Measurements from ENCODE around the gene MARCHF10. TPM values are rescaled to one million over a fixed set of nuclear protein-coding genes. Genes with fewer than 3 reads are reported as not detected.

Gene MARCHF10
- total RNA-seq, 1 experiment from 2014 or later = 0.39 TPM

DNA sequence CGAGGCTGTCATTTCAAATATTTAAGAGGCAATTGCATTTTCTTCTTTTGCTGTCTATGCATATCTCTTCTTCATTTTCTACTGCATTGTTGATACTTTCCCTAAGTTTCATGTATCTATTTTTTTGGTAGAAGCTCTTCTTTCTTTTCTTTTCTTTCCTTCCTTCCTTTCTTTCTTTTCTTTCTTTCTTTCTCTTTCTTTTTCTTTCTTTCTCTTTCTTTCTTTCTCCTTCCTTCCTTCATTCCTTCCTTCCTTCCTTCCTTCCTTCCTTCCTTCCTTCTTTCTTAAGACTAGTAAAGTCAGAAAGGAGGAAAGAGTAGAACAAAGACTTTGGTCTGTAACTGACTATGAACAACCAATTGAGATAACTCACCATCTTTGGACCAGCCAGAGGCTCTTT, 146.8 kb downstream of the MARCHF10 start:
- DNase-seq (ENCODE audit: low read depth, low spot score) (no peak), ATAC-seq (no peak)
- Histone ChIP-seq H3K27ac (ENCODE audit: low read length) (no peak overlapping the region), H3K4me1 (ENCODE audit: control insufficient read depth, insufficient read depth, low read length) (no peaks in the 10 kb centered on the region), H3K27me3 (ENCODE audit: control insufficient read depth, insufficient read depth, low read length) (no peaks in the 10 kb centered on the region), H3K4me3 (ENCODE audit: low read depth in 2 of 2, low read length in 2 of 2) (no peak overlapping the region), H3K9me3 (ENCODE audit: control insufficient read depth, insufficient read depth, low read depth, low read length) (no peaks in the 10 kb centered on the region), H3K36me3 (ENCODE audit: control insufficient read depth, insufficient read depth, low read length) (no peaks in the 10 kb centered on the region)
- in situ Hi-C loops (cut with HindIII; ENCODE audit: low pct_unique_long_range_greater_than_20kb, low sequenced_read_pairs) = no loop called here
- ChIA-PET POLR2A (no interaction called here), CTCF (interaction anchor here (0.7 kb wide), 1 partner anchor 13 kb away, joined by 3 read pairs; no protein-coding TSS in a partner anchor)
- no TSS peak for BruUV-seq (replicated peaks)
- no peak for TF ChIP-seq POLR2AphosphoS5 (IDR thresholded peaks at IDR 0.05; ENCODE audit: low read depth, low read length)
- no peak for TF ChIP-seq SIN3A (IDR thresholded peaks at IDR 0.05; ENCODE audit: borderline replicate concordance, insufficient read depth, low read depth, low read length)
- intact Hi-C loops (cut with micrococcal nuclease; ENCODE audit: unreplicated experiment) = no loop called here

DNA sequence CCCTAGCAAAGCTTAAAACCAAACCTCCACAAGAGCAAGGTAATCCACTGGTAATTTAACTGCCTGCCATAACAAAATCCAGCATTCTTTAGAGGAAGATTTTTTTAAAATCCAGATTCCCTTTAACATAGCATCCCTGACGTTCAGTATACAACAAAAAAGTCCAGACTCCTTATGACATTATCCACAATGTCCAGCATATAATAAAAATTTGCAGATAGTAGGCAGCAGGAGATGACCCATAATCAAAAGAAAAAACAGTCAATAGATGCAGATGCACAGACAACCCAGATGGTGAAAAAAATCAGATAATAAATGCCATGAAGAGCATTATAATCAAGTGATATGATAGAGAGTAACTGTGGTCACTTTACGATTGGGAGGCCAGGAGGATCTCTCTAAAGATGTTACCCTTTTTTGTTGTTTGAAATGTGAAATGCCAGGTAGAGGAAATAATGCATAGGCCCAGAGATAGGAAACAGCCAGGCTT, 147.4 kb downstream of the MARCHF10 start:
- DNase-seq (ENCODE audit: low read depth, low spot score) (no peak), ATAC-seq (no peak)
- no peak overlapping the region for H3K4me3 ChIP-seq (ENCODE audit: low read depth in 2 of 2, low read length in 2 of 2)
- no peaks in the 10 kb centered on the region for H3K27me3 ChIP-seq (ENCODE audit: control insufficient read depth, insufficient read depth, low read length)
- in situ Hi-C loops (cut with HindIII; ENCODE audit: low pct_unique_long_range_greater_than_20kb, low sequenced_read_pairs) (no loop called here), intact Hi-C loops (cut with micrococcal nuclease; ENCODE audit: unreplicated experiment) (no loop called here)
- no TSS peak for BruUV-seq (replicated peaks)
- POLR2A ChIA-PET = no interaction called here
- H3K4me1 ChIP-seq (ENCODE audit: control insufficient read depth, insufficient read depth, low read length) = no peaks in the 10 kb centered on the region
- CTCF ChIA-PET = no interaction called here
- no peak overlapping the region for H3K27ac ChIP-seq (ENCODE audit: low read length)
- H3K36me3 ChIP-seq (ENCODE audit: control insufficient read depth, insufficient read depth, low read length) = no peaks in the 10 kb centered on the region
- H3K9me3 ChIP-seq (ENCODE audit: control insufficient read depth, insufficient read depth, low read depth, low read length) = no peaks in the 10 kb centered on the region
- TF ChIP-seq TCF7L2 (IDR thresholded peaks at IDR 0.05; ENCODE audit: low read depth, low read length) (no peak), SIN3A (IDR thresholded peaks at IDR 0.05; ENCODE audit: borderline replicate concordance, insufficient read depth, low read depth, low read length) (no peak), POLR2AphosphoS5 (IDR thresholded peaks at IDR 0.05; ENCODE audit: low read depth, low read length) (no peak)
- TF ChIP-seq, protein P1, sequence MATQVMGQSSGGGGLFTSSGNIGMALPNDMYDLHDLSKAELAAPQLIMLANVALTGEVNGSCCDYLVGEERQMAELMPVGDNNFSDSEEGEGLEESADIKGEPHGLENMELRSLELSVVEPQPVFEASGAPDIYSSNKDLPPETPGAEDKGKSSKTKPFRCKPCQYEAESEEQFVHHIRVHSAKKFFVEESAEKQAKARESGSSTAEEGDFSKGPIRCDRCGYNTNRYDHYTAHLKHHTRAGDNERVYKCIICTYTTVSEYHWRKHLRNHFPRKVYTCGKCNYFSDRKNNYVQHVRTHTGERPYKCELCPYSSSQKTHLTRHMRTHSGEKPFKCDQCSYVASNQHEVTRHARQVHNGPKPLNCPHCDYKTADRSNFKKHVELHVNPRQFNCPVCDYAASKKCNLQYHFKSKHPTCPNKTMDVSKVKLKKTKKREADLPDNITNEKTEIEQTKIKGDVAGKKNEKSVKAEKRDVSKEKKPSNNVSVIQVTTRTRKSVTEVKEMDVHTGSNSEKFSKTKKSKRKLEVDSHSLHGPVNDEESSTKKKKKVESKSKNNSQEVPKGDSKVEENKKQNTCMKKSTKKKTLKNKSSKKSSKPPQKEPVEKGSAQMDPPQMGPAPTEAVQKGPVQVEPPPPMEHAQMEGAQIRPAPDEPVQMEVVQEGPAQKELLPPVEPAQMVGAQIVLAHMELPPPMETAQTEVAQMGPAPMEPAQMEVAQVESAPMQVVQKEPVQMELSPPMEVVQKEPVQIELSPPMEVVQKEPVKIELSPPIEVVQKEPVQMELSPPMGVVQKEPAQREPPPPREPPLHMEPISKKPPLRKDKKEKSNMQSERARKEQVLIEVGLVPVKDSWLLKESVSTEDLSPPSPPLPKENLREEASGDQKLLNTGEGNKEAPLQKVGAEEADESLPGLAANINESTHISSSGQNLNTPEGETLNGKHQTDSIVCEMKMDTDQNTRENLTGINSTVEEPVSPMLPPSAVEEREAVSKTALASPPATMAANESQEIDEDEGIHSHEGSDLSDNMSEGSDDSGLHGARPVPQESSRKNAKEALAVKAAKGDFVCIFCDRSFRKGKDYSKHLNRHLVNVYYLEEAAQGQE (IDR thresholded peaks at IDR 0.05; ENCODE audit: insufficient read depth in 1 of 2, low read depth in 2 of 2, low read length in 1 of 2) = no peak
- TF ChIP-seq, protein P2, sequence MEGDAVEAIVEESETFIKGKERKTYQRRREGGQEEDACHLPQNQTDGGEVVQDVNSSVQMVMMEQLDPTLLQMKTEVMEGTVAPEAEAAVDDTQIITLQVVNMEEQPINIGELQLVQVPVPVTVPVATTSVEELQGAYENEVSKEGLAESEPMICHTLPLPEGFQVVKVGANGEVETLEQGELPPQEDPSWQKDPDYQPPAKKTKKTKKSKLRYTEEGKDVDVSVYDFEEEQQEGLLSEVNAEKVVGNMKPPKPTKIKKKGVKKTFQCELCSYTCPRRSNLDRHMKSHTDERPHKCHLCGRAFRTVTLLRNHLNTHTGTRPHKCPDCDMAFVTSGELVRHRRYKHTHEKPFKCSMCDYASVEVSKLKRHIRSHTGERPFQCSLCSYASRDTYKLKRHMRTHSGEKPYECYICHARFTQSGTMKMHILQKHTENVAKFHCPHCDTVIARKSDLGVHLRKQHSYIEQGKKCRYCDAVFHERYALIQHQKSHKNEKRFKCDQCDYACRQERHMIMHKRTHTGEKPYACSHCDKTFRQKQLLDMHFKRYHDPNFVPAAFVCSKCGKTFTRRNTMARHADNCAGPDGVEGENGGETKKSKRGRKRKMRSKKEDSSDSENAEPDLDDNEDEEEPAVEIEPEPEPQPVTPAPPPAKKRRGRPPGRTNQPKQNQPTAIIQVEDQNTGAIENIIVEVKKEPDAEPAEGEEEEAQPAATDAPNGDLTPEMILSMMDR (IDR thresholded peaks at IDR 0.05) = no peak

DNA sequence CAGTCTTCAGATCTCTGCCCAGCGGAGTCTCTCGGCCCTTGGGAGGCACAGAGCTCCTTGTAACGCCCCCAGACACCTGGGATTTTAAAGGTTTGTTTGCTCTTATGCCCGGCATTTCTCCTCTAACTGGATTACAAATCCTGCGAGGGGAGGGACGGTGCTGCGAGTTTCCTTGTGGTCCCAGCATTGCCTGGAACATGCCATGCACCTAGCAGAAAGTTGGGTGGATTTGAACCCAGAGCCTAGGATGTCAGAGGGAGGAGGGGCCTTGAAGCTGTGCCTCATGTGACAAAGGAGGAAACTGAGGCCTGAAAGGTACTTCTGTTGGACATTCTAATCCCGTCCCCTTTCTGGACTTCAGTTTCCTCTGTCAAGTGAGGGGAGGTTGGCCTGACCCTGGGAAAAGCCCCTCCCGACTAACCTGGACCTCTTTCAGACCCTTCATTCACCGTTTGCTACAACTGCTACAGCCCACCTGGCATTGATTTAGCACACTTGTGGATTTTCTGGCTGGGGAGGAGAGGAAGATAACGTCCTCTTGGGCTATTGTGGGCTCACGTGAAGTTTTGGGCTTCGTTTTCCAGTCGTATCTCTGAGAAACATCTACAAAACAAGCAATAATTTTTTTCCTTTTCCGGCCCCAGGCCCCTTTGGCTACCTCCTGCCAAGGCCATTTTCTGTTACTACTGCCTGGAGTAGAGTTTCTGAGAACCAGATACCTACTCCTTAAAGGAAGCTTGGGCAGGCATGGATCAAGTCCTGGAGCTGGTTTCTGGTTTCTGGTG, 149.8 kb downstream of the MARCHF10 start:
- Histone ChIP-seq H3K4me3 (ENCODE audit: low read depth in 2 of 2, low read length in 2 of 2) (no peak overlapping the region), H3K9me3 (ENCODE audit: control insufficient read depth, insufficient read depth, low read depth, low read length) (no peaks in the 10 kb centered on the region), H3K36me3 (ENCODE audit: control insufficient read depth, insufficient read depth, low read length) (no peaks in the 10 kb centered on the region), H3K4me1 (ENCODE audit: control insufficient read depth, insufficient read depth, low read length) (peaks cover 13% of the 10 kb centered on the region), H3K27ac (ENCODE audit: low read length) (no peak overlapping the region), H3K27me3 (ENCODE audit: control insufficient read depth, insufficient read depth, low read length) (no peaks in the 10 kb centered on the region)
- BruUV-seq (replicated peaks) = no TSS peak
- ATAC-seq (no peak), DNase-seq (ENCODE audit: low read depth, low spot score) (no peak)
- TF ChIP-seq POLR2AphosphoS5 (IDR thresholded peaks at IDR 0.05; ENCODE audit: low read depth, low read length) (no peak), TCF7L2 (IDR thresholded peaks at IDR 0.05; ENCODE audit: low read depth, low read length) (no peak), SIN3A (IDR thresholded peaks at IDR 0.05; ENCODE audit: borderline replicate concordance, insufficient read depth, low read depth, low read length) (no peak)
- TF ChIP-seq, protein P1 (IDR thresholded peaks at IDR 0.05; ENCODE audit: insufficient read depth in 1 of 2, low read depth in 2 of 2, low read length in 1 of 2) = no peak
- TF ChIP-seq, protein P2 (IDR thresholded peaks at IDR 0.05) = no peak
- intact Hi-C loops (cut with micrococcal nuclease; ENCODE audit: unreplicated experiment) (no loop called here), in situ Hi-C loops (cut with HindIII; ENCODE audit: low pct_unique_long_range_greater_than_20kb, low sequenced_read_pairs) (no loop called here)
- ChIA-PET CTCF (no interaction called here), POLR2A (no interaction called here)

Measured in Panc1 (cell line).